Gastroesophageal sphincter (tissue), 4 donors: ENCODE measurements around the gene TTC21A. TPM values are rescaled to one million over a fixed set of nuclear protein-coding genes. Genes with fewer than 3 reads are reported as not detected.

Experiments
- ATAC-seq: fragments of 150-250 bp; one replicate; pipeline ENCODE4 v1.9.1; 2016; ENCODE audit warnings: mild to moderate bottlenecking, moderate library complexity
- H3K27ac ChIP-seq, 4 donors: fragments of 200-600 bp; sonication (generic) in 3 of 4; 1 replicate in 3 of 4; 2 replicates in 1 of 4; pipeline ENCODE4 v1.5.1; 2016 to 2019
- H3K27me3 ChIP-seq: fragments of 200-600 bp; sonication (generic); one replicate; pipeline ENCODE4 v1.5.1; 2019
- H3K36me3 ChIP-seq, 2 donors: fragments of 200-600 bp; sonication (generic); one replicate each; pipeline ENCODE4 v1.5.1; 2019; ENCODE audit warnings: control low read depth in 1 of 2
- H3K4me1 ChIP-seq, 3 donors: fragments of 200-600 bp; sonication (generic); 1 replicate in 2 of 3; 2 replicates in 1 of 3; pipeline ENCODE4 v1.5.1; 2016 to 2019; ENCODE audit warnings: control low read depth in 2 of 3
- H3K4me3 ChIP-seq, 2 donors: fragments of 200-600 bp; sonication (generic); one replicate each; pipeline ENCODE4 v1.5.1; 2019; ENCODE audit warnings: mild to moderate bottlenecking in 1 of 2, moderate library complexity in 1 of 2
- H3K9me3 ChIP-seq, 3 donors: fragments of 200-600 bp; sonication (generic); one replicate each; pipeline ENCODE4 v1.5.1; 2017 to 2019; ENCODE audit warnings: control low read depth in 2 of 3
- CTCF ChIP-seq, 4 experiments: fragments of 200-600 bp in 2 of 4; fragments of 450-650 bp in 2 of 4; sonication (generic) in 1 of 4; IDR thresholded peaks; one replicate each; pipeline ENCODE4 v1.5.1; 2017 to 2019; ENCODE audit warnings: antibody characterized with exemption in 4 of 4, mild to moderate bottlenecking in 2 of 4, moderate library complexity in 2 of 4
- EP300 ChIP-seq: sonication (generic); formaldehyde crosslinking; IDR thresholded peaks from one replicate; pipeline ENCODE4 v1.6.1; 2017; ENCODE audit warnings: antibody characterized with exemption, mild to moderate bottlenecking
- POLR2A ChIP-seq, 2 donors: fragments of 450-650 bp; IDR thresholded peaks; one replicate each; pipeline ENCODE4 v1.6.1; 2017; ENCODE audit warnings: antibody characterized with exemption in 2 of 2, mild to moderate bottlenecking in 2 of 2, moderate library complexity in 1 of 2
- POLR2AphosphoS5 ChIP-seq: sonication (generic); formaldehyde crosslinking; IDR thresholded peaks from one replicate; pipeline ENCODE4 v1.6.1; 2017; ENCODE audit warnings: antibody characterized with exemption
- WGBS, 2 donors: methylation state at CpG; one replicate each; pipeline ENCODE4 v1.1.5; 2018; ENCODE audit warnings: low coverage in 1 of 2; 5-methylcytosine and 5-hydroxymethylcytosine counted together
- total RNA-seq, 4 donors: library from RNA; depleted of rRNA; stranded (reverse); fragments of >200 nt; gene quantifications; one replicate each; pipeline ENCODE4 v1.1.0, GENCODE V29; 2016

The TTC21A gene
- total RNA-seq, 4 donors from 2014 or later: 0.54 to 8.5 (median 5.0) TPM

GRCh38 chr3:39149498-39150147 lies 42.1 kb downstream of the TTC21A start:
- WGBS, 2 donors: 43 to 80% methylated on average over 3 of the region's 3 CpGs
- H3K27ac ChIP-seq: peak overlapping the region in 3 of 4 donors; percentile 98 to 100 (median 100)
- peak overlapping the region in 1 of 2 donors; percentile 99 for H3K4me3 ChIP-seq
- H3K27me3 ChIP-seq: no peaks in the 10 kb centered on the region
- H3K4me1 ChIP-seq: peaks cover 11 to 86% (median 59%) of the 10 kb centered on the region in 3 donors
- ATAC-seq: no peak
- no peak for TF ChIP-seq EP300
- TF ChIP-seq POLR2A (IDR thresholded peaks at IDR 0.05): no peak
- no peak for TF ChIP-seq CTCF (IDR thresholded peaks at IDR 0.05)
- TF ChIP-seq POLR2AphosphoS5: no peak
- H3K36me3 ChIP-seq: peaks cover 0 to 21% of the 10 kb centered on the region in 2 donors
- H3K9me3 ChIP-seq: no peaks in the 10 kb centered on the region

- H3K36me3 ChIP-seq: peaks cover 0 to 14% of the 10 kb centered on the region in 2 donors
- H3K4me1 ChIP-seq: peaks cover 11 to 83% (median 59%) of the 10 kb centered on the region in 3 donors
- peak overlapping the region; percentile 98 to 100 (median 100) for H3K27ac ChIP-seq
- no peak for TF ChIP-seq POLR2A (IDR thresholded peaks at IDR 0.05)
- TF ChIP-seq EP300: no peak
- no peak for TF ChIP-seq POLR2AphosphoS5
- TF ChIP-seq CTCF (IDR thresholded peaks at IDR 0.05): peak in 1 of 4 experiments; percentile 17
- no peaks in the 10 kb centered on the region for H3K9me3 ChIP-seq
- 20% methylated on average over 4 of the region's 5 CpGs; no CpG with 5 or more reads in 1 of the 2 donors for WGBS, 2 donors
- H3K27me3 ChIP-seq: no peaks in the 10 kb centered on the region
- ATAC-seq: no peak
- H3K4me3 ChIP-seq: peak overlapping the region in 1 of 2 donors; percentile 99
These were observed 42.8 kb downstream of the TTC21A start for GRCh38 chr3:39150148-39150802.

- ATAC-seq: peak; percentile 45
- TF ChIP-seq CTCF (IDR thresholded peaks at IDR 0.05): peak in 2 of 4 experiments; percentile 3 to 5
- TF ChIP-seq POLR2A (IDR thresholded peaks at IDR 0.05): peak in 1 of 2 donors; percentile 13
- TF ChIP-seq EP300: no peak
- peak; percentile 81 for TF ChIP-seq POLR2AphosphoS5
- Histone ChIP-seq H3K9me3 (no peaks in the 10 kb centered on the region), H3K36me3 (peaks cover 0 to 7% of the 10 kb centered on the region in 2 donors), H3K4me3 (peak overlapping the region; percentile 89 to 99), H3K27me3 (no peaks in the 10 kb centered on the region), H3K27ac (peak overlapping the region; percentile 98 to 100 (median 100)), H3K4me1 (peaks cover 11 to 76% (median 53%) of the 10 kb centered on the region in 3 donors)
- 0 to 7% methylated on average over 2 to 3 of the region's 9 CpGs for WGBS, 2 donors
These were observed 43.5 kb downstream of the TTC21A start for GRCh38 chr3:39150803-39151631.

- ATAC-seq: no peak
- Histone ChIP-seq H3K27me3 (no peaks in the 10 kb centered on the region), H3K36me3 (no peaks in the 10 kb centered on the region), H3K9me3 (no peaks in the 10 kb centered on the region), H3K4me1 (peaks cover 6 to 47% (median 25%) of the 10 kb centered on the region in 3 donors), H3K27ac (peak overlapping the region; percentile 98 to 100 (median 100)), H3K4me3 (peak overlapping the region; percentile 89 to 99)
- no peak for TF ChIP-seq CTCF (IDR thresholded peaks at IDR 0.05)
- no peak for TF ChIP-seq POLR2A (IDR thresholded peaks at IDR 0.05)
- WGBS, 2 donors: no CpG with 5 or more reads among the region's 9 CpGs
These were observed 46.4 kb downstream of the TTC21A start for GRCh38 chr3:39153977-39154279.
